NCI-H1417 (cell line): ENCODE measurements around the gene RAD50.
"Not testable (repeated sequence)": the region's sequence is repeated elsewhere in the genome, so short reads cannot be mapped to it uniquely, and the experiment has no call there.

Experiments used
- DNase-seq, 3 experiments: peaks; one replicate each; lab custom pipeline; 2025; lab: John Stamatoyannopoulos, UW

Gene RAD50

DNA sequence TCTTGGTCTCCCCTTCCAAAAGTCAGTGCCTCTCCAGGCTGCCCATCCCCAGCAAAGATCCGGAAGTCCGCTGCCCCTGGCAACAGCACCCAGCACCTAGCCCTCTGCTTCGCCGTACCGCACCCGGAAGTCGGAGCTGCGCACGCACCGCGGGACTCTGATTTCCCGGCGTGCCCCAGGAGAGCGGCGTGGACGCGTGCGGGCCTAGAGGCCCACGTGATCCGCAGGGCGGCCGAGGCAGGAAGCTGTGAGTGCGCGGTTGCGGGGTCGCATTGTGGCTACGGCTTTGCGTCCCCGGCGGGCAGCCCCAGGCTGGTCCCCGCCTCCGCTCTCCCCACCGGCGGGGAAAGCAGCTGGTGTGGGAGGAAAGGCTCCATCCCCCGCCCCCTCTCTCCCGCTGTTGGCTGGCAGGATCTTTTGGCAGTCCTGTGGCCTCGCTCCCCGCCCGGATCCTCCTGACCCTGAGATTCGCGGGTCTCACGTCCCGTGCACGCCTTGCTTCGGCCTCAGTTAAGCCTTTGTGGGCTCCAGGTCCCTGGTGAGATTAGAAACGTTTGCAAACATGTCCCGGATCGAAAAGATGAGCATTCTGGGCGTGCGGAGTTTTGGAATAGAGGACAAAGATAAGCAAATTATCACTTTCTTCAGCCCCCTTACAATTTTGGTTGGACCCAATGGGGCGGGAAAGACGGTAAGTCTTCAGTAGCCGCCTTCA, at the start of gene RAD50:
Gene RAD50 (plus strand): TSS at position 215 of the 715 bp plus-strand sequence. CDS start 348 bp downstream, at position 563.
- DNase-seq, result peak; percentile 82 to 94 (median 92)

DNA sequence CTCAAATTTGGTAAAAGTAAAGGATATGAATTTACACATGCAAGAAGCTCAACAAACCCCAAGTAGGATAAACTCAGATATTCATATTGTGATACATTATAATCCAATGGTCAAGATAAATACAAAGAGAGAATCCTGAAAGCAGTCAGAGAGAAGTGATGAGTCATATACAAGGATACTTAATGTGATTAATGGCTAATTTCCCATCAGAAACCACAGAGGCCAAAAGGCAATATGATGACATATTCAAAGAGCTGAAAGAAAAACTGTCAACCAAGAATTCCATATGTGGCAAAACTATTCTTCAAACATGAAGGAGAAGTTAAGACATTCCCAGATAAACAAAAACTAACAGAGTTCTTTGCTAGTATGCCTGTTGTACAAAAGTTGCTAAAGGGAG, 46.7 kb upstream of the RAD50 start:
- DNase-seq, result peak in 1 of 3 experiments; percentile 4

GRCh38 chr5:132513618-132514336, 43.0 kb upstream of the RAD50 start:
- peak in 1 of 3 experiments; percentile 7 for DNase-seq

GRCh38 chr5:132522067-132522466, 34.7 kb upstream of the RAD50 start:
- not testable (repeated sequence) for DNase-seq

GRCh38 chr5:132524877-132525276, 31.9 kb upstream of the RAD50 start:
- DNase-seq, result not testable (repeated sequence)

DNA sequence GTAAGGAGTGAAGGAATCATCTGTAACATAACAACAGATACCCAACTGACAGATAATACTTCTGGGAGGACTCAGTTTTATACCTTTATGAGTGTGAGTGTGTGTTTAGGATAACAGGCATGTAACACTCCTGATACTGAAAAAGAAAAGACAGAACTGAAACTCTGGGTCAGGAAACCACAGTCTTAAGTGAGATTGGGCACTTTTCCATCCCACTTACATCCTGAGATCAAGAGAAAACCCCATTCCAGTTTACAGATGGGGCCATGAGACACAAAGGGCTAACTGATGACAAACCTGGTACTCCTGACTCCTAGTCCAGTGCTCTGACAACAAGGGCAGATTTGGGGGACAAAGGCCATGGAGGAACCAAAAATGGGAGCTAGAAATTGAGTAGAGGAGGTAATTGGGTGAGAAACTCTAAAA, 31.5 kb upstream of the RAD50 start:
- no peak for DNase-seq

DNA sequence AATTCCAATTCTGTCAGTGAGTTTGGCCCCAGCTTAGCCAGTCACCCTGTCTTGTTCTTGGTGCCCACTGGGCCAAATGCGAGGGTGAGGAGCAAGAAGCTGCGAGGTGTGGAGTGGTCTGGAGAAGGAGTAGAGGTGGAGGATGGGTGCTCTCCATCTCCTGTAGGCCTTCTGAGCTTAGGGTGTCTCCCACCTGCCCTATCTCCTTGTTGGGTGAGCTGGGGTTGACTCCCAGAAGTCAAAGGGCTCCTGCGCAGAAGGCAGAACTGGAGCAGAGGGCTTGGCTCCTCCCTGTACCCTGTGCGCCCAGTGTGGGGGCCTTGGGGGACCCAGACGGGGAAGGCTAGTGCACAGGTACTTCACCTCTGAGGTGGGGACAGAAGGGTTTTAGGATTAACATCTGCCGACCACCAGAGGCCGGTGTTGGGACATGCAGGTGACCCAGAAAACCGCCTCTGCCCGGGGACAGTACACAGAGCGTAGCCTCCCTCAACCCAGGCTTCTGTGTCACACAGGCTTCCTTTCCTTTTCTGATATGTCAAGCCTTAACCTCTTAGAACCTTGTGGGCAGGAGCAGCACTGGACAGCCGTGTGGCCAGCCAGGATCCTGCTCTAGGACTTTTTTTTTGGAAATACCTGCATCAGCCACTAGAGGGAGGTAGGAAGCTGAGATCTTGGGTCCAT, 30.3 kb upstream of the RAD50 start:
- DNase-seq, result peak; percentile 51 to 70 (median 56)

DNA sequence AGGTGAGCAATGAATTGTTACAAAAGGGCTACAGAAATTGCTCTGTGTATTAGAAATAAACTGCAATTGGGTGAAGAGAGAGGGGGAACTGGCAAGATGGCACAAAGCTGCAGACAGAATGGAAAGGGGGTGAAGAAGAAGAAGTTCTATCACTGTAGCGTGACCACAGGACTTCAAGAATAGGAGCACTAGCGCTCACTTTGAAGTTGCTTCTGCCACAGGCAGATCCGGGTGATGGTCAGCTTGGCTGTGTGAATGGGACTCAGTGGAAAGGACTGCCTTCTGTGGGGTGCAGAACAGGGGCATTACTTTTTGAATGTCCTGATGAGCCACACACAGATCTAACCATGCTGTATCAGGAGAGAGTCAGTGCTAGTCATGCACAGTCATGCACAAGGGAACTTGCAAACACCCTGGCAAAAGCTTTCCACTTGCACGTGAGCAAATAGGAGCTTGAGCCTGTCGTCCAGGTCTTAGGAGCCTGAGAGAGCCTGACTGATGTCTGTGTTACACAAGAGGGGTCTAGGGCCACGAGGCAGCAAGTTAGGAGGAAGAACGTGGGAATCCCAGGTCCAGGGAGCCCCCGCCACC, 29.7 kb upstream of the RAD50 start:
- DNase-seq, result no peak

DNA sequence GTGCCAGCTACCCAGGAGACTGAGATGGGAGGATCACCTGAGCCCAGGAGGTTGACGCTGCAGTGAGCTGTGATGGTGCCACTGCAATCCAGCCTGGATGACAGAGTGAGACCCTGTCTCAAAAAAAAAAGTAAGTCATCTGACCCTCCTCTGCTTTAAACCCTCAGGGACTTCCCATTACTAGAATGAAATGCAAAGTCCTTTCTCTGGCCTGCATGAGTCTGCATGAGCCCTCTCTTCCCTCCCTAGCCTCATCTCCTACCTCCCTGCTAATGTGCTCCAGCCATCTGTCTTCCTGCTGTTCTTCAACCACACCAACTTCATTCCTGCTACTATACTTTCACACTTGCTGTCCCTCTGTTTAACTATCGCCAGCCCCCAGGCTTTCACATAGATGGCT, 28.8 kb upstream of the RAD50 start:
- DNase-seq, result no peak

DNA sequence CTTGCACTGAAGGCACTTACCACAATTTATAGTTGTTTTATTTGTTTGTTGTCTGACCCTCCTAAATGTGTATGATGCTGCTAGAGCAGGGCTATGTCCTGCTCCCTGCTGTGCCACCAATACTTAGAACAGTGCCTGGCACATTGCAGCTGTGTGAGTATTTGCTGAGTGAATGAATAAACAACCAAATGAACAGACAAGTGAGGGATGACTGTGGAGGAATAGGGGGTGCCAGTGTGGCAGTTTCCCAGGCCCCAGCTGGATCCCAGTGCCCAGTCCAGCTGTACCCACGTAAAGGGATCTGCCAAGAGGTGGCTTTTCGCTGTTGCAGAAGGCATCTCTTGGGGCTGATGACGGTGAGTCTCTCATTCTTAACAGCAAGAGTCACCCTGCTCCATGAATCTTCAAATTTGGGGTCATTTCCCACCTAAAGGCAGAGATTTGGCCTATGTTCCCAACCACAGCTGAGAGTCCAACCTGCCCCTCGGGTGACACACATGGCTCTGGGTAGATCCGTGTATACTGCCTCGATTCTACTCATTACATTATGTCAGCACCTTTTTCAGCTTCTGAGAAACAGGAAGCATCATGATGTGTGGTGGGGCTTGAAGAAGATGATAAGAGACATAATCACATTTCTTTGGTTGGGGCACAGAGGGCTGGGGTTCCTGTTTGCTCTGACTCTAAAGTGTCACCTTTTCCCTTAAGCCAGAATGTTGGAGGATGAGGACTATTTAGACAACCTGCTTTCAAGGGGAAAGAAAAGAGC, 27.7 kb upstream of the RAD50 start:
- no peak for DNase-seq

DNA sequence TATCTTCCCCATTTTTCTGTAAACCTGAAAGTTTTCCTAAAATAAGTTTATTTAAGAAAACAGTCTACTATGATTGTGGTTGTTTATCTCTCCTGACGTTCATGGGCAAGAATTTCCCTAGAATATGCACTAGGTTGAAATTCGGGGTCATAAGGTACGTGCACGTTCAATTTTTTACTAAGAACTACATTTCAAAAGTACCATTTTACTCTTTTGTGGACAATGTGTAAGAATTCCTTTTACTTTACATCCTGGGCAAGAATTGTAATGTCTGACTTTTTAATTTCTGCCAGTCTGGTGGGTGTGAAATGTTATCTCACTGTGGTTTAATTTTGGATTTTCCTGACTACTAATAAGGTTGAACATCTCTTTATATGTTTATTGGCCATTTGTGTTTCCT, 25.8 kb upstream of the RAD50 start:
- DNase-seq, result no peak

- DNase-seq, result no peak
These were observed 17.1 kb upstream of the RAD50 start for GRCh38 chr5:132539716-132540115.

DNA sequence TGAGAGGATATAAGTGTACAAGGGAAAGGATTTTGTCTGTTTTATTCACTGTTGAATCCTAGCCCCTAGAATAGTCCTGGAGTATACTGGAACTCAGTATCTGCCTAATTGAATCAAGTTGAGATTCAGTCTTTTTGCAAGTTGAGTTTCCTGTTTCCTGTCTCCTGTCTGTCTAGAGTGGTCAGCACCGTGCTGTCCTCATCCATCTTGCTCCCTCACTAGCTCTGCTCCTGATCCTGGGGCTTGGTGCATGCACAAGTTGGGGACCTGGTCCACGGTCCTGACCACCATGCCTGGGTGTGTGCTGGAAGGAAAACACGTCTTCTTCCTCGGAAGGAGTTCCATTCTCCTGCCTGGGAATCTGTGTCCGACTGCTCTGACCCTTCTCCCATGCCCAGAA, 16.6 kb upstream of the RAD50 start:
- no peak for DNase-seq

- DNase-seq, result no peak
These were observed 16.0 kb upstream of the RAD50 start for GRCh38 chr5:132540764-132541163.

DNA sequence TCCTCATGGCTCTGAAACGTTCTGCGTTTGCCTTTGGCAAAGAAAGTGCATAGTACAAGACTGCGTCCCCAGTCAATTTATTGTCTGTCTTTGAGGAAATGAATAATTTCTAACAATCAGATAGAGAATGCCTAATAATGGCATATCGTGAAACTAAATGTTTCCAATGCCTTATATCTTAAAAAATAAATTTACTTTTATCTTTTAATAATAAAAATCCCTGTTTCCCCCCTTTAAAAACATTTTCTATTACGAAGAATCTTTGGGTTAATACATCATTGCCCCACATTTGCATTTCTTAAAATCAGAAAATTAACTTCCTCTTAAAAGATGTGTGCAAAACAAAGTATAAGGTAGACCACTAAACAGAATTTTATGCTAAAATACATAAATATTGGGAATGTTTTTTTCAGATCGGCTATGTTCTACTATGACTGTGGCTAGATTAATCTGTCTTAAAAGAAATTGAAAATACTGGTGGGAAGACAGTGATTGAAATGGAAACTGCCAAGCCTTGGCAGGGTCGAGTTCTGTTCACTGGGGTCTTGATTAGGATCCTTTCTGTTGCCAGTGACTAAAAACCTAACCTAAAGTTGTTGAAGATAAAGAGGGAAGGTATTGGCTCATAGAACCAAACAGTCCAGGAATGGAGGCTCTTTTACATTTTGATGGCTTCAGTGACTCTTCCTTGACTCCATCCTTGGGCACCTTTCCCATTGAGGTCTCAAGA, 13.1 kb upstream of the RAD50 start, which contains the start of gene IL5:
Gene IL5 (minus strand): TSS at position 51 of the 730 bp plus-strand sequence. CDS start 44 bp downstream, at position 7.
- DNase-seq, result no peak

DNA sequence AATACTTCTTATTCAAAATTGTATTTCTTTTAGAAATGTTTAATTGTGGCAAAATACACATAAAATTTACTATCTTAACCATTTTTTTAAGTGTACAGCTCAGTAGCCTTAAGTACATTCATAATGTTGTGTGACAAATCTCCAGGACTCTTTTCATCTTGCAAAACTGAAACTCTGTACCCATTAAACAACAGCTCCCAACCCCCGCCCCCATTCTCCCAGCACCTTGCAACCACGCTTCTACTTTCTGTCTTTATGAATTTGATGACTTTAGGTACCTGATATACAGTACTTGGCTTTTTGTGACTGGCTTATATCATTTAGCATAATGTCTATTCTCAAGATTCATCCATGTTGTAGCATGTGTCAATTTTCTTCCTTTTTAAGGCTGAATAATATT, 10.7 kb upstream of the RAD50 start:
- DNase-seq, result no peak

DNA sequence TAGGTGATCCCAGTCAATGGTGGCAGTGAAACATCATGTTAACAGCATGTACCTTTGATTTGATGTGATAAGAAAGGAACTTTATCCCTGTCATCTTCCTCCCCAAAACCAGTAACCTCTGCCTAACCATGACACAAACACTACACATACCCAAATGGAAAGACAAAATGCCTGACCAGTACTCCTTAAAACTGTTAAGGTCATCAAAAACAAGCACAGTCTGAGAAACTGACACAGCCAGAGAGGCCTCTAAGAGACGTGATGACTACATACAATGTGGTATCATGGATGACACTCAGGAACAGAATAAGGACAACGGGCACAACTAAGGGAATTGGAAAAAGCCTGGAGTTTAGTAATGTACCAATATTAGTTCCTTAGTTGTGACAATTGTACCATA, 9.5 kb upstream of the RAD50 start:
- DNase-seq, result no peak

DNA sequence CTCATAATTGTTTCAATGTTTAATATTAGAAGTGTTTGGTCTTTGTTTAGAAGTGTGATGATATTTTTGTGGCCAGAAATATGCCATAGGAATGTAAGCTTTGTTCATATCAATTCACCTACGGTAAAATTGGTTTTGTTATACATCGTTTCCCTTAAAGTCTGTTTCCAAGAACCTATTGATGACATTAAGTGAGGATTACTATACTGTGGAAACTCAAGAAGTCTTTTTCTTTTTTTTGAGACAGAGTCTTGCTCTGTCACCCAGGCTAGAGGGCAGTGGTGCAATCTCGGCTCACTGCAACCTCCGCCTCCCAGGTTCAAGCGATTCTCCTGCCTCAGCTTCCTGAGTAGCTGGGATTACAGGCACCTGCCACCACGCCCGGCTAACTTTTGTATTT, 7.9 kb upstream of the RAD50 start:
- not testable (repeated sequence) for DNase-seq

DNA sequence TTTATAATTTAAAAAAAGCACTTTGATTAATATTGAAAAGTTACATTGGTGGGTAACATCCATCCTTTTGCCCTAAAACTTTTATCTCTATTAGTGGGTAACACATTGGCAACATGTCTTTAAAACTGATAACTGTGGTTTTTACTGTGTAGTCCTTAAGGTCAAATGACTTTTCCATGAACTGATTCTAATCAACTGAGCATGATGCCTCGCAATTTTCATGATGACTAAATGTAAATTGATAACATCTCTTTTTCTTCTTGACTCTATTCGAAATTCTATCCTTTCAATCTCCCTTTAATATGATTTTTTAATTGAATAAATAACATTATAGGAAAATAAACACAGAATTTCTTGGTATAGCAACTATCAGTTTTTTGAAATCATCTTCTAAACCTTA, 7.2 kb upstream of the RAD50 start:
- no peak for DNase-seq

GRCh38 chr5:132556153-132556762, 519 bp upstream of the RAD50 start:
- DNase-seq, result peak in 1 of 3 experiments; percentile 88
